Esophagus muscularis mucosa (tissue), 4 donors: Measurements from ENCODE around the gene RPL13. TPM values are rescaled to one million over a fixed set of nuclear protein-coding genes. Genes with fewer than 3 reads are reported as not detected.
"Not testable (repeated sequence)": the region's sequence is repeated elsewhere in the genome, so short reads cannot be mapped to it uniquely, and the experiment has no call there.

ENCODE experiments used
- DNase-seq: peaks from one replicate; pipeline ENCODE4 v3.0.0-alpha.2; 2017; ENCODE audit errors: extremely low spot score
- H3K27ac ChIP-seq, 4 donors: fragments of 200-600 bp; sonication (generic); replicated peaks in 1 of 4; 1 replicate in 3 of 4; 2 replicates in 1 of 4; pipeline ENCODE4 v1.5.1; 2016 to 2019; ENCODE audit warnings: mild to moderate bottlenecking in 1 of 4
- H3K27me3 ChIP-seq, 4 donors: fragments of 200-600 bp; sonication (generic); one replicate each; pipeline versions ENCODE4 v1.5.1 to v1.6.0; 2016 to 2019
- H3K36me3 ChIP-seq, 4 donors: fragments of 200-600 bp; sonication (generic); one replicate each; pipeline ENCODE4 v1.5.1; 2016 to 2019
- H3K4me1 ChIP-seq, 4 donors: fragments of 200-600 bp; sonication (generic); one replicate each; pipeline ENCODE4 v1.5.1; 2016 to 2019
- H3K4me3 ChIP-seq, 4 donors: fragments of 200-600 bp; sonication (generic); 1 replicate in 2 of 4; 2 replicates in 2 of 4; pipeline ENCODE4 v1.5.1; 2016 to 2019; ENCODE audit warnings: mild to moderate bottlenecking in 4 of 4, moderate library complexity in 1 of 4
- H3K9me3 ChIP-seq, 4 donors: fragments of 200-600 bp; sonication (generic); 1 replicate in 3 of 4; 2 replicates in 1 of 4; pipeline ENCODE4 v1.5.1; 2016 to 2019
- CTCF ChIP-seq, 3 experiments: fragments of 200-600 bp in 2 of 3; fragments of 450-650 bp in 1 of 3; sonication (generic) in 2 of 3; IDR thresholded peaks; one replicate each; pipeline ENCODE4 v1.5.1; 2017 to 2019; ENCODE audit warnings: antibody characterized with exemption in 3 of 3, mild to moderate bottlenecking in 2 of 3, moderate library complexity in 1 of 3
- EP300 ChIP-seq: sonication (generic); formaldehyde crosslinking; IDR thresholded peaks from one replicate; pipeline ENCODE4 v1.6.1; 2017; ENCODE audit warnings: antibody characterized with exemption
- POLR2A ChIP-seq: fragments of 450-650 bp; IDR thresholded peaks from one replicate; pipeline ENCODE4 v1.6.1; 2017; ENCODE audit warnings: antibody characterized with exemption, moderate library complexity, mild to moderate bottlenecking, low read depth
- POLR2AphosphoS5 ChIP-seq, 2 donors: sonication (generic); formaldehyde crosslinking; IDR thresholded peaks; one replicate each; pipeline ENCODE4 v1.6.1; 2017; ENCODE audit warnings: antibody characterized with exemption in 2 of 2
- WGBS: methylation state at CpG from one replicate; pipeline ENCODE4 v1.1.5; 2018; 5-methylcytosine and 5-hydroxymethylcytosine counted together
- intact Hi-C: fragments of 100-400 bp; cut with DNase I; formaldehyde crosslinking; loops from one replicate; pipeline ENCODE4 v1.15.1; 2023
- total RNA-seq, 4 donors: library from RNA; depleted of rRNA; stranded (reverse); fragments of >200 nt; gene quantifications; one replicate each; pipeline versions ENCODE4 v1.1.0 to v1.2.1, GENCODE V29; 2016

RPL13 gene
- total RNA-seq, 4 donors from 2014 or later: 4,039 to 6,804 (median 5,312) TPM

- peak overlapping the region in 1 of 4 donors; percentile 36 for H3K27ac ChIP-seq
- TF ChIP-seq EP300 (no peak), CTCF (IDR thresholded peaks at IDR 0.05) (peak; percentile 17 to 43 (median 26)), POLR2AphosphoS5 (IDR thresholded peaks at IDR 0.05) (peak; percentile 24 to 60), POLR2A (peak; percentile 12)
- H3K4me3 ChIP-seq: peak overlapping the region; percentile 7 to 36 (median 19)
- WGBS: 4% methylated on average over 39 of the region's 46 CpGs
- peaks cover 0 to 27% (median 5%) of the 10 kb centered on the region in 4 donors for H3K27me3 ChIP-seq
- H3K4me1 ChIP-seq: peaks cover 41 to 57% (median 53%) of the 10 kb centered on the region in 4 donors
- intact Hi-C loops: no loop called here
- no peak for DNase-seq
- H3K36me3 ChIP-seq: peaks cover 21 to 41% (median 39%) of the 10 kb centered on the region in 4 donors
- no peaks in the 10 kb centered on the region for H3K9me3 ChIP-seq
These were observed 5.3 kb downstream of the RPL13 start for GRCh38 chr16:89565506-89566372.

- 74% methylated on average over 27 of the region's 30 CpGs for WGBS
- H3K27ac ChIP-seq: no peak overlapping the region
- H3K27me3 ChIP-seq: peaks cover 0 to 47% (median 5%) of the 10 kb centered on the region in 4 donors
- no peak for DNase-seq
- peaks cover 12 to 21% (median 21%) of the 10 kb centered on the region in 4 donors for H3K36me3 ChIP-seq
- H3K4me3 ChIP-seq: no peak overlapping the region
- no peaks in the 10 kb centered on the region for H3K9me3 ChIP-seq
- intact Hi-C loops: no loop called here
- no peak for TF ChIP-seq POLR2A
- no peak for TF ChIP-seq EP300
- TF ChIP-seq CTCF (IDR thresholded peaks at IDR 0.05): no peak
- no peak for TF ChIP-seq POLR2AphosphoS5 (IDR thresholded peaks at IDR 0.05)
- peaks cover 25 to 48% (median 40%) of the 10 kb centered on the region in 4 donors for H3K4me1 ChIP-seq
These were observed 7.4 kb downstream of the RPL13 start for GRCh38 chr16:89567656-89568594.

GRCh38 chr16:89569506-89570341, 9.2 kb downstream of the RPL13 start:
- H3K9me3 ChIP-seq: no peaks in the 10 kb centered on the region
- H3K27ac ChIP-seq: no peak overlapping the region
- peaks cover 25 to 40% (median 32%) of the 10 kb centered on the region in 4 donors for H3K4me1 ChIP-seq
- TF ChIP-seq CTCF (IDR thresholded peaks at IDR 0.05) (no peak), EP300 (no peak), POLR2A (no peak), POLR2AphosphoS5 (IDR thresholded peaks at IDR 0.05) (no peak)
- H3K27me3 ChIP-seq: peaks cover 0 to 65% (median 15%) of the 10 kb centered on the region in 4 donors
- no peak for DNase-seq
- intact Hi-C loops: no loop called here
- 69% methylated on average over 19 of the region's 23 CpGs for WGBS
- peaks cover 0 to 3% (median 3%) of the 10 kb centered on the region in 4 donors for H3K36me3 ChIP-seq
- H3K4me3 ChIP-seq: no peak overlapping the region

GRCh38 chr16:89570342-89570923, 10.0 kb downstream of the RPL13 start:
- no peaks in the 10 kb centered on the region for H3K36me3 ChIP-seq
- no peak for DNase-seq
- H3K4me1 ChIP-seq: peaks cover 25 to 40% (median 32%) of the 10 kb centered on the region in 4 donors
- no peak for TF ChIP-seq EP300
- no peak for TF ChIP-seq CTCF (IDR thresholded peaks at IDR 0.05)
- no peak for TF ChIP-seq POLR2A
- TF ChIP-seq POLR2AphosphoS5 (IDR thresholded peaks at IDR 0.05): no peak
- intact Hi-C loops: no loop called here
- H3K4me3 ChIP-seq: no peak overlapping the region
- H3K9me3 ChIP-seq: no peaks in the 10 kb centered on the region
- H3K27ac ChIP-seq: no peak overlapping the region
- H3K27me3 ChIP-seq: peaks cover 0 to 72% (median 22%) of the 10 kb centered on the region in 4 donors
- WGBS: 84% methylated on average over 28 of the region's 30 CpGs

GRCh38 chr16:89570983-89571598, 10.6 kb downstream of the RPL13 start:
- DNase-seq, intact Hi-C loops, H3K4me3 ChIP-seq, H3K36me3 ChIP-seq, H3K27ac ChIP-seq, H3K9me3 ChIP-seq: not testable (repeated sequence)
- H3K4me1 ChIP-seq: peaks cover 22 to 40% (median 31%) of the 10 kb centered on the region in 4 donors
- H3K27me3 ChIP-seq: peaks cover 1 to 79% (median 26%) of the 10 kb centered on the region in 4 donors
- WGBS: 88% methylated on average over 34 of the region's 36 CpGs
